WERI-Rb-1 (cell line): Measurements from ENCODE around the gene CNTNAP4.

Experiments used
- DNase-seq: peaks from one replicate; pipeline ENCODE4 v3.0.0-alpha.2; 2020
- H3K27ac ChIP-seq: fragments of 250-450 bp; sonication (Bioruptor Pico); 2 replicates; pipeline ENCODE4 v1.5.1; 2020; ENCODE audit warnings: mild to moderate bottlenecking, moderate library complexity
- H3K27me3 ChIP-seq: fragments of 250-450 bp; sonication (Bioruptor Pico); 2 replicates; pipeline ENCODE4 v1.5.1; 2021; ENCODE audit warnings: mild to moderate bottlenecking, low read depth, moderate library complexity; ENCODE audit not compliant: insufficient read depth, severe bottlenecking
- H3K36me3 ChIP-seq: fragments of 250-450 bp; sonication (Bioruptor Pico); 2 replicates; pipeline ENCODE4 v1.5.1; 2020; ENCODE audit warnings: mild to moderate bottlenecking, moderate library complexity
- H3K4me3 ChIP-seq: 2 replicates; pipeline ENCODE4 v1.5.1; 2011; ENCODE audit warnings: low read depth, mild to moderate bottlenecking, control low read depth, low read length
- H3K9me3 ChIP-seq: fragments of 250-450 bp; sonication (Bioruptor Pico); 2 replicates; pipeline ENCODE4 v1.5.1; 2021; ENCODE audit warnings: mild to moderate bottlenecking, moderate library complexity; ENCODE audit not compliant: severe bottlenecking
- TF ChIP-seq, protein P1 (sequence below): IDR thresholded peaks from 2 replicates; pipeline ENCODE4 v1.5.1; 2011; ENCODE audit warnings: low read depth, mild to moderate bottlenecking, control low read depth, inconsistent platforms, low read length

Gene CNTNAP4

DNA sequence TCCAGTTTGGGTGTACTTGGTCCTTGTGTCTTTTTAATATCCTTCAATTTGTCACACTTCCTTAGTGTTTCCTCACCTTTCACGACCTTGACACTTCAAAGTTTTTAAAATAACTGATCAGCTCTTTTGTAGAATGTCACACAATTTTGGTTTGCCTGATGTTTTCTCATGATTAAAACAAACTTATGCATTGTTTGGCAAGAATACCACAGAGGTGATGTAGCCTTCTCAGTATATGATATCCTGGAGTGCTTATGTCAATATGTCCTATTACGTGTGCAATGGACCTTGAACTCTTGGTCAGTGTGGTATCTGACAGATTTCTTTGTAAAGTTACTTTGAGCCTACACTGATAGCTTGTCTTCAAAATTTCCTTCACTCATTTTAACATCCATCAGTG, 297.4 kb downstream of the CNTNAP4 start:
- Histone ChIP-seq H3K27ac (no peak overlapping the region), H3K36me3 (no peaks in the 10 kb centered on the region), H3K4me3 (no peak overlapping the region), H3K27me3 (no peaks in the 10 kb centered on the region), H3K9me3 (no peaks in the 10 kb centered on the region)
- TF ChIP-seq, protein P1, sequence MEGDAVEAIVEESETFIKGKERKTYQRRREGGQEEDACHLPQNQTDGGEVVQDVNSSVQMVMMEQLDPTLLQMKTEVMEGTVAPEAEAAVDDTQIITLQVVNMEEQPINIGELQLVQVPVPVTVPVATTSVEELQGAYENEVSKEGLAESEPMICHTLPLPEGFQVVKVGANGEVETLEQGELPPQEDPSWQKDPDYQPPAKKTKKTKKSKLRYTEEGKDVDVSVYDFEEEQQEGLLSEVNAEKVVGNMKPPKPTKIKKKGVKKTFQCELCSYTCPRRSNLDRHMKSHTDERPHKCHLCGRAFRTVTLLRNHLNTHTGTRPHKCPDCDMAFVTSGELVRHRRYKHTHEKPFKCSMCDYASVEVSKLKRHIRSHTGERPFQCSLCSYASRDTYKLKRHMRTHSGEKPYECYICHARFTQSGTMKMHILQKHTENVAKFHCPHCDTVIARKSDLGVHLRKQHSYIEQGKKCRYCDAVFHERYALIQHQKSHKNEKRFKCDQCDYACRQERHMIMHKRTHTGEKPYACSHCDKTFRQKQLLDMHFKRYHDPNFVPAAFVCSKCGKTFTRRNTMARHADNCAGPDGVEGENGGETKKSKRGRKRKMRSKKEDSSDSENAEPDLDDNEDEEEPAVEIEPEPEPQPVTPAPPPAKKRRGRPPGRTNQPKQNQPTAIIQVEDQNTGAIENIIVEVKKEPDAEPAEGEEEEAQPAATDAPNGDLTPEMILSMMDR = no peak
- no peak for DNase-seq

DNA sequence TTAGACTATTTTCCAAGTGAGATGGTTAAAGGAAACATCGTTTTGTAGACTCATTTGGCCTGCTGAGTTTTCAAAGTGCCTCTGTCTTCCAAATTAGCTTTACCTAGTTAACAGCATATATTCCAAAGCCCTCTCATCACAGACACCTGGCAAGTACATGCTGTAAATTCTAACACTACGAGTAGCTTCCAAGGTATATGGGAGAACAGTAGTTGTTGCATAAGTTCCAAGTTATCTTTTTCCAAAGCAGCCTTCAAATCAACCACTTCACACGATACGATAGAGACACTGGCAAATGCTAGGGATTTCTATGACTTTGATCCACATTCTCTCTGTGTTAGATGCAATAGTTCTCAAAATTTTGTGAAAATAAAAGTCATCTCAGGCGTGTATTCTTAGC, 299.3 kb downstream of the CNTNAP4 start:
- Histone ChIP-seq H3K4me3 (no peak overlapping the region), H3K27me3 (no peaks in the 10 kb centered on the region), H3K27ac (no peak overlapping the region), H3K9me3 (no peaks in the 10 kb centered on the region), H3K36me3 (no peaks in the 10 kb centered on the region)
- TF ChIP-seq, protein P1 = no peak
- DNase-seq = no peak

GRCh38 chr16:76577003-76577402, 299.8 kb downstream of the CNTNAP4 start:
- Histone ChIP-seq H3K27ac (no peak overlapping the region), H3K36me3 (no peaks in the 10 kb centered on the region), H3K27me3 (no peaks in the 10 kb centered on the region), H3K9me3 (no peaks in the 10 kb centered on the region), H3K4me3 (no peak overlapping the region)
- DNase-seq = no peak
- TF ChIP-seq, protein P1 = no peak

DNA sequence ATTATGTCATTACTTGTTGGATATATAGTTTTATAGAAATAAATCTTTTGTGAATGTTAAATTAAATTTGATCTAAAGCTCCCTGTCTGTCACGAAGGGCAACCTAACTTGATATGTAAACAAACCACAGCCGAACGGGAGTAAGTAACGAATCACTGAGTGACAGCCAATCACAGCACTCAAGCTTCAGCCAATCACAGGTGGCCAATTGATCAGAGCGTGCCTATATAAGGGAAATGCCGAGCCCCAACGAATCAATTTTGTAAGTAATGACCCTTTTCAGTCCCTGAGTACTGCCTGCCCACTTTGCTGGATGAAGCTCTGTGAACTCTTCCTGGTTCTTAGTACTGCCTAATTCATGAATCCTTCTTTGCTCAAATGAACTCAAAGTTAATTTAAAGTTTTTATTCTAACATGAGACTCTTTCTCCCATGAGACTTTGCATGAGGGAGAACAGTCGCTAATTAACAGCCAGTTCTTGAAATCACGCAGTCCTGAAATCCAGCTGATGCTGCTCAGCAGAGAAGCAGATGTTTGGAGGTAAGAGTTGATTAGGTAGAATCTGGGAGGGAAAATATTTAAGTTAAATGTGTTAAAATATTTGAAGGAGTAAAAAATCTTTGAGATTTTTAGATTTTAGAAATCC, 302.2 kb downstream of the CNTNAP4 start:
- no peaks in the 10 kb centered on the region for H3K9me3 ChIP-seq

GRCh38 chr16:76583466-76583865, 306.3 kb downstream of the CNTNAP4 start:
- Histone ChIP-seq H3K27ac (peak overlapping the region; percentile 53), H3K27me3 (no peaks in the 10 kb centered on the region)
- DNase-seq = peak; percentile 78

More for the DNA sequence above, 302.2 kb downstream of the CNTNAP4 start:
- no peak overlapping the region for H3K4me3 ChIP-seq
- TF ChIP-seq, protein P1 = no peak
- no peak for DNase-seq
- no peaks in the 10 kb centered on the region for H3K27me3 ChIP-seq
- no peaks in the 10 kb centered on the region for H3K36me3 ChIP-seq
- H3K27ac ChIP-seq = no peak overlapping the region

More at GRCh38 chr16:76583466-76583865, 306.3 kb downstream of the CNTNAP4 start:
- Histone ChIP-seq H3K4me3 (no peak overlapping the region), H3K9me3 (no peaks in the 10 kb centered on the region), H3K36me3 (no peaks in the 10 kb centered on the region)
- TF ChIP-seq, protein P1 = no peak
